GM19395 (cell line): ENCODE measurements around the gene CNTN2.
A peak's percentile ranks its signal among the peaks of the same experiment; 100 is the strongest.

Source experiments
- ATAC-seq: cut with Tn5 transposase; IDR thresholded peaks from one replicate; pipeline ENCODE4 v1.9.1; 2021; ENCODE audit warnings: mild to moderate bottlenecking, moderate library complexity; ENCODE audit not compliant: unreplicated experiment

Gene CNTN2

GRCh38 chr1:205121660-205122488 lies 78.9 kb downstream of the CNTN2 start, which contains the start of gene RBBP5:
Gene RBBP5, minus strand, starts transcription at chr1:205121978. Its CDS starts 105 bp downstream, at chr1:205121873.
- ATAC-seq, result peak; percentile 94

GRCh38 chr1:205122489-205122882 lies 79.5 kb downstream of the CNTN2 start:
- ATAC-seq, result peak; percentile 19

GRCh38 chr1:205124726-205125125 lies 81.7 kb downstream of the CNTN2 start:
- ATAC-seq, result no peak

GRCh38 chr1:205127646-205128045 lies 84.6 kb downstream of the CNTN2 start:
- no peak for ATAC-seq
